Ovary (tissue), 9 donors: ENCODE results near the gene TPK1. TPM values are rescaled to one million over a fixed set of nuclear protein-coding genes. Genes with fewer than 3 reads are reported as not detected.

Experiments used
- DNase-seq, 5 donors: peaks; one replicate each; pipeline ENCODE4 v3.0.0-alpha.2; 2019 to 2020
- H3K27ac ChIP-seq, 2 donors: fragments of 200-600 bp; one replicate each; pipeline versions ENCODE4 v1.5.1 to v1.8.0; 2019 to 2022
- H3K27me3 ChIP-seq: fragments of 200-600 bp; one replicate; pipeline ENCODE4 v1.8.0; 2022
- H3K36me3 ChIP-seq: fragments of 200-600 bp; sonication (generic); one replicate; pipeline ENCODE4 v1.5.1; 2019
- H3K4me1 ChIP-seq: one replicate; pipeline ENCODE4 v1.8.1; 2013; ENCODE audit warnings: mild to moderate bottlenecking, moderate library complexity; ENCODE audit not compliant: insufficient read depth
- H3K4me3 ChIP-seq: fragments of 200-600 bp; sonication (generic); one replicate; pipeline ENCODE4 v1.5.1; 2017
- H3K9me3 ChIP-seq, 2 donors: fragments of 200-600 bp in 1 of 2; sonication (generic) in 1 of 2; one replicate each; pipeline versions ENCODE4 v1.5.1 to v1.8.1; 2013 to 2019; ENCODE audit warnings: mild to moderate bottlenecking in 1 of 2, moderate library complexity in 1 of 2
- CTCF ChIP-seq, 3 donors: fragments of 450-650 bp in 2 of 3; fragments of 200-600 bp in 1 of 3; IDR thresholded peaks; one replicate each; pipeline versions ENCODE4 v1.5.1 to v1.8.0; 2016 to 2022; ENCODE audit warnings: antibody characterized with exemption in 3 of 3, mild to moderate bottlenecking in 1 of 3
- EP300 ChIP-seq: sonication (generic); formaldehyde crosslinking; IDR thresholded peaks from one replicate; pipeline ENCODE4 v1.6.1; 2017; ENCODE audit warnings: antibody characterized with exemption
- POLR2A ChIP-seq: fragments of 450-650 bp; IDR thresholded peaks from one replicate; pipeline ENCODE4 v1.6.1; 2017; ENCODE audit warnings: antibody characterized with exemption, mild to moderate bottlenecking, moderate library complexity
- WGBS, 3 donors: extraction: QIAGEN DNeasy Blood & Tissue Kit in 1 of 3; methylation state at CpG; one replicate each; pipeline versions ENCODE4 v1.1.5 to v1.1.7; 2013 to 2017; 5-methylcytosine and 5-hydroxymethylcytosine counted together
- intact Hi-C, 4 donors: fragments of 100-400 bp; cut with DNase I; formaldehyde crosslinking; loops; one replicate each; pipeline versions ENCODE4 v1.11.0 to v1.15.1; 2022 to 2023
- polyA plus RNA-seq, 2 donors: library from polyadenylated mRNA; stranded (reverse); fragments of 200-250 nt in 1 of 2; fragments of 350-450 nt in 1 of 2; fragmentation: Illumina TruSeq in 1 of 2; extraction: RNeasy Lipid Tissue Mini Kit (QIAGEN cat#74804) in 1 of 2; gene quantifications; one replicate each; pipeline ENCODE4 v1.2.3, GENCODE V29; 2013 to 2014
- total RNA-seq, 7 donors: library from RNA; depleted of rRNA in 2 of 7; stranded (reverse); fragments of >200 nt in 2 of 7; fragmentation: NEBNext Ultra II Directional in 3 of 7; extraction: Animal tissue kit (Norgen Biotek cat#: 25700) in 3 of 7; gene quantifications; one replicate each; pipeline versions ENCODE4 v1.1.0 to v1.2.4, GENCODE V29; 2016 to 2023
- donor health status: DM: no; HTN: no; CAD: no; lungs with moderate emphysema.
- donor health status: DM: no; HTN: no; CAD: no.
- donor health status: Bipolar disorder and iron deficiency.
- donor health status: DM: yes; HTN: yes; CAD: no.
- donor health status: DM: no; HTN: no; CAD: no.
- donor health status: DM: yes; HTN: yes; CAD: no.

TPK1 gene
- total and polyA plus RNA-seq, 9 donors: 3.2 to 13.1 (median 4.6) TPM

GRCh38 chr7:144452064-144452463 is 383.8 kb downstream of the TPK1 start:
- Histone ChIP-seq H3K4me1 (no peaks in the 10 kb centered on the region), H3K4me3 (no peak overlapping the region), H3K9me3 (no peaks in the 10 kb centered on the region), H3K27me3 (no peaks in the 10 kb centered on the region), H3K27ac (no peak overlapping the region), H3K36me3 (no peaks in the 10 kb centered on the region)
- DNase-seq: no peak
- 92 to 94% (median 94%) methylated on average over 5 of the region's 5 CpGs for WGBS, 3 donors
- intact Hi-C loops: loop anchor here in 1 of 4 donors (5.0 kb wide), 1 partner anchor 1840 kb away; no protein-coding TSS in a partner anchor
- TF ChIP-seq CTCF (IDR thresholded peaks at IDR 0.05): no peak
- TF ChIP-seq POLR2A: no peak
- no peak for TF ChIP-seq EP300

GRCh38 chr7:144445590-144445989 is 390.3 kb downstream of the TPK1 start:
- WGBS, 3 donors: 25 to 43% (median 36%) methylated on average over 1 of the region's 1 CpG
- no peak for TF ChIP-seq POLR2A
- no peak for TF ChIP-seq EP300
- no peak for TF ChIP-seq CTCF (IDR thresholded peaks at IDR 0.05)
- Histone ChIP-seq H3K27ac (no peak overlapping the region), H3K4me1 (no peaks in the 10 kb centered on the region), H3K36me3 (no peaks in the 10 kb centered on the region), H3K4me3 (no peak overlapping the region), H3K27me3 (no peaks in the 10 kb centered on the region), H3K9me3 (no peaks in the 10 kb centered on the region)
- intact Hi-C loops: no loop called here
- no peak for DNase-seq

- Histone ChIP-seq H3K27me3 (no peaks in the 10 kb centered on the region), H3K4me3 (no peak overlapping the region), H3K9me3 (no peaks in the 10 kb centered on the region), H3K36me3 (no peaks in the 10 kb centered on the region), H3K27ac (no peak overlapping the region), H3K4me1 (no peaks in the 10 kb centered on the region)
- DNase-seq: no peak
- TF ChIP-seq POLR2A (no peak), CTCF (IDR thresholded peaks at IDR 0.05) (no peak), EP300 (no peak)
- 26 to 47% (median 29%) methylated on average over 5 of the region's 5 CpGs for WGBS, 3 donors
- intact Hi-C loops: no loop called here
Measured at GRCh38 chr7:144439717-144440205, 396.1 kb downstream of the TPK1 start.

GRCh38 chr7:144438759-144439158 is 397.1 kb downstream of the TPK1 start:
- Histone ChIP-seq H3K4me3 (no peak overlapping the region), H3K27ac (no peak overlapping the region), H3K4me1 (no peaks in the 10 kb centered on the region), H3K9me3 (no peaks in the 10 kb centered on the region), H3K36me3 (no peaks in the 10 kb centered on the region), H3K27me3 (no peaks in the 10 kb centered on the region)
- TF ChIP-seq EP300: no peak
- no peak for TF ChIP-seq CTCF (IDR thresholded peaks at IDR 0.05)
- no peak for TF ChIP-seq POLR2A
- WGBS, 3 donors: 81 to 93% (median 82%) methylated on average over 3 of the region's 3 CpGs
- intact Hi-C loops: no loop called here
- no peak for DNase-seq
